ENCODE results near the gene ATP4B.

The ATP4B gene

GRCh38 chr13:113656003-113656588, 1.9 kb downstream of the ATP4B start:
- no peak for DNase-seq

GRCh38 chr13:113655346-113656002, 2.5 kb downstream of the ATP4B start:
- no peak for DNase-seq

- DNase-seq = no peak
Observed at GRCh38 chr13:113654591-113655345, 3.2 kb downstream of the ATP4B start.

GRCh38 chr13:113654175-113654560, 3.8 kb downstream of the ATP4B start:
- no peak for DNase-seq

- no peak for DNase-seq
Observed at GRCh38 chr13:113653264-113654174, 4.5 kb downstream of the ATP4B start.

GRCh38 chr13:113652404-113653263, 5.4 kb downstream of the ATP4B start:
- no peak for DNase-seq

GRCh38 chr13:113651511-113652403, 6.2 kb downstream of the ATP4B start:
- DNase-seq = no peak

GRCh38 chr13:113650731-113651148, 7.3 kb downstream of the ATP4B start:
- no peak for DNase-seq

- no peak for DNase-seq
Observed at GRCh38 chr13:113650275-113650674, 7.7 kb downstream of the ATP4B start.

- DNase-seq = no peak
Observed at GRCh38 chr13:113649212-113649611, 8.8 kb downstream of the ATP4B start.

GRCh38 chr13:113648216-113648610, 9.8 kb downstream of the ATP4B start:
- DNase-seq = no peak

- DNase-seq = peak; percentile 86
Observed at GRCh38 chr13:113647351-113648215, 10.4 kb downstream of the ATP4B start.

GRCh38 chr13:113646921-113647340, 11.1 kb downstream of the ATP4B start:
- DNase-seq = no peak

- DNase-seq = no peak
Observed at GRCh38 chr13:113646376-113646775, 11.6 kb downstream of the ATP4B start.

GRCh38 chr13:113645329-113645728, 12.7 kb downstream of the ATP4B start:
- DNase-seq = no peak

- DNase-seq = no peak
Observed at GRCh38 chr13:113644800-113645199, 13.2 kb downstream of the ATP4B start.

- DNase-seq = no peak
Observed at GRCh38 chr13:113643593-113643992, 14.4 kb downstream of the ATP4B start.

GRCh38 chr13:113642563-113642962, 15.4 kb downstream of the ATP4B start:
- DNase-seq = no peak

GRCh38 chr13:113641426-113641825, 16.6 kb downstream of the ATP4B start:
- DNase-seq = no peak

All from midbrain (tissue), 1 donor.